Astrocyte (in vitro differentiated cells and primary cell): ENCODE results near the gene GRM4.

Experiments used
- EZH2 ChIP-seq: IDR thresholded peaks from 2 replicates; pipeline ENCODE4 v1.6.1; 2012; ENCODE audit warnings: mild to moderate bottlenecking, low read length, inconsistent platforms; ENCODE audit not compliant: insufficient read depth
- TF ChIP-seq, protein P1 (sequence below): IDR thresholded peaks from 2 replicates; pipeline ENCODE4 v1.5.1; 2011; ENCODE audit warnings: low read depth, mild to moderate bottlenecking, inconsistent platforms, low read length, moderate library complexity; ENCODE audit not compliant: insufficient read depth

- TF ChIP-seq, protein P1, sequence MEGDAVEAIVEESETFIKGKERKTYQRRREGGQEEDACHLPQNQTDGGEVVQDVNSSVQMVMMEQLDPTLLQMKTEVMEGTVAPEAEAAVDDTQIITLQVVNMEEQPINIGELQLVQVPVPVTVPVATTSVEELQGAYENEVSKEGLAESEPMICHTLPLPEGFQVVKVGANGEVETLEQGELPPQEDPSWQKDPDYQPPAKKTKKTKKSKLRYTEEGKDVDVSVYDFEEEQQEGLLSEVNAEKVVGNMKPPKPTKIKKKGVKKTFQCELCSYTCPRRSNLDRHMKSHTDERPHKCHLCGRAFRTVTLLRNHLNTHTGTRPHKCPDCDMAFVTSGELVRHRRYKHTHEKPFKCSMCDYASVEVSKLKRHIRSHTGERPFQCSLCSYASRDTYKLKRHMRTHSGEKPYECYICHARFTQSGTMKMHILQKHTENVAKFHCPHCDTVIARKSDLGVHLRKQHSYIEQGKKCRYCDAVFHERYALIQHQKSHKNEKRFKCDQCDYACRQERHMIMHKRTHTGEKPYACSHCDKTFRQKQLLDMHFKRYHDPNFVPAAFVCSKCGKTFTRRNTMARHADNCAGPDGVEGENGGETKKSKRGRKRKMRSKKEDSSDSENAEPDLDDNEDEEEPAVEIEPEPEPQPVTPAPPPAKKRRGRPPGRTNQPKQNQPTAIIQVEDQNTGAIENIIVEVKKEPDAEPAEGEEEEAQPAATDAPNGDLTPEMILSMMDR = no peak
- no peak for TF ChIP-seq EZH2
Measured at GRCh38 chr6:34158876-34159275, 13.0 kb upstream of the GRM4 start.
